ENCODE measurements around the gene SOX21. TPM values are rescaled to one million over a fixed set of nuclear protein-coding genes. Genes with fewer than 3 reads are reported as not detected.
"Not testable (repeated sequence)": the region's sequence is repeated elsewhere in the genome, so short reads cannot be mapped to it uniquely, and the experiment has no call there.

Gene SOX21
- total and polyA plus RNA-seq, 8 donors, result 2.4 to 32.4 (median 5.4) TPM; not detected in 1

- no peaks in the 10 kb centered on the region for H3K4me1 ChIP-seq
- no peak for TF ChIP-seq EP300 (IDR thresholded peaks at IDR 0.05)
- TF ChIP-seq POLR2AphosphoS5 (IDR thresholded peaks at IDR 0.05), result no peak
- TF ChIP-seq CTCF (IDR thresholded peaks at IDR 0.05), result no peak
- TF ChIP-seq POLR2A (IDR thresholded peaks at IDR 0.05), result no peak
- 92 to 100% (median 97%) methylated on average over 3 of the region's 3 CpGs for WGBS, 5 donors
- H3K27ac ChIP-seq, result no peak overlapping the region
- H3K4me3 ChIP-seq, result no peak overlapping the region
- peaks cover 0 to 13% (median 10%) of the 10 kb centered on the region in 4 donors for H3K9me3 ChIP-seq
- intact Hi-C loops (cut with DNase I; ENCODE audit: low total_unique reads), result no loop called here
- DNase-seq, result no peak
- H3K27me3 ChIP-seq, result no peaks in the 10 kb centered on the region
- no peaks in the 10 kb centered on the region for H3K36me3 ChIP-seq
Observed at GRCh38 chr13:94731028-94731427, 18.7 kb upstream of the SOX21 start.

- intact Hi-C loops (cut with DNase I; ENCODE audit: low total_unique reads); H3K36me3 ChIP-seq; H3K27me3 ChIP-seq; H3K4me3 ChIP-seq; H3K27ac ChIP-seq; H3K4me1 ChIP-seq; DNase-seq: not testable (repeated sequence)
- WGBS, 5 donors, result 71 to 100% (median 96%) methylated on average over 1 of the region's 1 CpG; no CpG with 5 or more reads in 1 of the 5 donors
- H3K9me3 ChIP-seq, result peaks cover 0 to 18% (median 13%) of the 10 kb centered on the region in 4 donors
Observed at GRCh38 chr13:94729941-94730340, 17.6 kb upstream of the SOX21 start.

GRCh38 chr13:94726425-94726824 is 14.1 kb upstream of the SOX21 start:
- Histone ChIP-seq H3K4me3 (no peak overlapping the region), H3K27ac (no peak overlapping the region), H3K4me1 (peaks cover 0 to 5% (median 0%) of the 10 kb centered on the region in 4 donors), H3K36me3 (no peaks in the 10 kb centered on the region), H3K27me3 (peaks cover 0 to 24% (median 0%) of the 10 kb centered on the region in 3 donors), H3K9me3 (peaks cover 0 to 18% (median 13%) of the 10 kb centered on the region in 4 donors)
- DNase-seq, result no peak
- TF ChIP-seq POLR2A (IDR thresholded peaks at IDR 0.05) (no peak), CTCF (IDR thresholded peaks at IDR 0.05) (no peak), EP300 (IDR thresholded peaks at IDR 0.05) (no peak), POLR2AphosphoS5 (IDR thresholded peaks at IDR 0.05) (no peak)
- intact Hi-C loops (cut with DNase I; ENCODE audit: low total_unique reads), result no loop called here
- WGBS, 5 donors, result 81 to 100% (median 92%) methylated on average over 1 of the region's 1 CpG

- H3K9me3 ChIP-seq, result peaks cover 0 to 18% (median 13%) of the 10 kb centered on the region in 4 donors
- H3K4me3 ChIP-seq, result no peak overlapping the region
- peaks cover 0 to 5% (median 0%) of the 10 kb centered on the region in 4 donors for H3K4me1 ChIP-seq
- no peaks in the 10 kb centered on the region for H3K36me3 ChIP-seq
- peaks cover 0 to 48% (median 0%) of the 10 kb centered on the region in 3 donors for H3K27me3 ChIP-seq
- no peak overlapping the region for H3K27ac ChIP-seq
- TF ChIP-seq POLR2AphosphoS5 (IDR thresholded peaks at IDR 0.05), result peak in 1 of 3 donors; percentile 55
- TF ChIP-seq EP300 (IDR thresholded peaks at IDR 0.05), result no peak
- WGBS, 5 donors, result 28 to 49% (median 35%) methylated on average over 9 of the region's 9 CpGs
- DNase-seq, result peak in 1 of 2 donors; percentile 68
- intact Hi-C loops (cut with DNase I; ENCODE audit: low total_unique reads), result no loop called here
Observed at GRCh38 chr13:94722609-94723345, 10.4 kb upstream of the SOX21 start.

- H3K27ac ChIP-seq; H3K9me3 ChIP-seq; H3K4me1 ChIP-seq; H3K4me3 ChIP-seq; intact Hi-C loops (cut with DNase I; ENCODE audit: low total_unique reads); DNase-seq; H3K36me3 ChIP-seq: not testable (repeated sequence)
- 87 to 100% (median 93%) methylated on average over 1 of the region's 1 CpG for WGBS, 5 donors
- H3K27me3 ChIP-seq, result peaks cover 0 to 84% (median 8%) of the 10 kb centered on the region in 3 donors
Observed at GRCh38 chr13:94718697-94719096, 6.4 kb upstream of the SOX21 start.

- DNase-seq, result peak in 1 of 2 donors; percentile 61
- Histone ChIP-seq H3K4me3 (no peak overlapping the region), H3K27me3 (peaks cover 4 to 84% (median 15%) of the 10 kb centered on the region in 3 donors), H3K4me1 (peaks cover 6 to 9% (median 7%) of the 10 kb centered on the region in 4 donors), H3K36me3 (no peaks in the 10 kb centered on the region), H3K27ac (peak overlapping the region in 3 of 5 donors; percentile 13 to 52 (median 32)), H3K9me3 (no peaks in the 10 kb centered on the region)
- intact Hi-C loops (cut with DNase I; ENCODE audit: low total_unique reads), result no loop called here
- TF ChIP-seq EP300 (IDR thresholded peaks at IDR 0.05) (no peak), POLR2A (IDR thresholded peaks at IDR 0.05) (no peak), POLR2AphosphoS5 (IDR thresholded peaks at IDR 0.05) (no peak), CTCF (IDR thresholded peaks at IDR 0.05) (no peak)
- WGBS, 5 donors, result 33 to 63% (median 53%) methylated on average over 4 of the region's 4 CpGs
Observed at GRCh38 chr13:94717916-94718315, 5.6 kb upstream of the SOX21 start.
